ENCODE measurements around the gene FCGR3A. TPM values are rescaled to one million over a fixed set of nuclear protein-coding genes. Genes with fewer than 3 reads are reported as not detected.
"Not testable (repeated sequence)": the region's sequence is repeated elsewhere in the genome, so short reads cannot be mapped to it uniquely, and the experiment has no call there.

Gene FCGR3A
- total RNA-seq, 1 donor from 2014 or later: not detected

- intact Hi-C loops (cut with micrococcal nuclease): not testable (repeated sequence)
These were observed 8.2 kb upstream of the FCGR3A start for GRCh38 chr1:161557506-161558450.

- intact Hi-C loops (cut with micrococcal nuclease): not testable (repeated sequence)
These were observed 7.4 kb upstream of the FCGR3A start for GRCh38 chr1:161556990-161557389.

GRCh38 chr1:161556143-161556542 lies 6.5 kb upstream of the FCGR3A start:
- intact Hi-C loops (cut with micrococcal nuclease): not testable (repeated sequence)

GRCh38 chr1:161554815-161555417 lies 5.3 kb upstream of the FCGR3A start:
- intact Hi-C loops (cut with micrococcal nuclease): not testable (repeated sequence)

GRCh38 chr1:161554340-161554739 lies 4.7 kb upstream of the FCGR3A start:
- intact Hi-C loops (cut with micrococcal nuclease): not testable (repeated sequence)

GRCh38 chr1:161553631-161554030 lies 4.0 kb upstream of the FCGR3A start:
- intact Hi-C loops (cut with micrococcal nuclease): not testable (repeated sequence)

GRCh38 chr1:161550942-161551341 lies 1.3 kb upstream of the FCGR3A start:
- intact Hi-C loops (cut with micrococcal nuclease): not testable (repeated sequence)

GRCh38 chr1:161548749-161549406 lies 740 bp downstream of the FCGR3A start:
- intact Hi-C loops (cut with micrococcal nuclease): loop anchor here (10.0 kb wide), 1 partner anchor 64 kb away; no protein-coding TSS in a partner anchor

GRCh38 chr1:161547995-161548741 lies 1.4 kb downstream of the FCGR3A start:
- intact Hi-C loops (cut with micrococcal nuclease): loop anchor here (10.0 kb wide), 1 partner anchor 63 kb away; no protein-coding TSS in a partner anchor

GRCh38 chr1:161545005-161545731 lies 4.5 kb downstream of the FCGR3A start:
- intact Hi-C loops (cut with micrococcal nuclease): loop anchor here (10.0 kb wide), 1 partner anchor 60 kb away; no protein-coding TSS in a partner anchor

GRCh38 chr1:161543125-161543524 lies 6.5 kb downstream of the FCGR3A start:
- intact Hi-C loops (cut with micrococcal nuclease): loop anchor here (5.0 to 10.0 kb wide), 3 partner anchors 58 to 184 kb away; no protein-coding TSS in a partner anchor

GRCh38 chr1:161542091-161542559 lies 7.5 kb downstream of the FCGR3A start:
- intact Hi-C loops (cut with micrococcal nuclease): loop anchor here (5.0 to 10.0 kb wide), 3 partner anchors 57 to 185 kb away; no protein-coding TSS in a partner anchor

- intact Hi-C loops (cut with micrococcal nuclease): loop anchor here (1.0 to 10.0 kb wide), 6 partner anchors 9 to 208 kb away; partner anchors contain the start of gene DUSP12
These were observed 9.1 kb downstream of the FCGR3A start for GRCh38 chr1:161540570-161540960.

- intact Hi-C loops (cut with micrococcal nuclease): loop anchor here (1.0 to 10.0 kb wide), 6 partner anchors 9 to 209 kb away; partner anchors contain the start of gene DUSP12
These were observed 9.7 kb downstream of the FCGR3A start for GRCh38 chr1:161539731-161540569.

- intact Hi-C loops (cut with micrococcal nuclease): not testable (repeated sequence)
These were observed 10.6 kb downstream of the FCGR3A start for GRCh38 chr1:161538925-161539479.

- intact Hi-C loops (cut with micrococcal nuclease): not testable (repeated sequence)
These were observed 12.4 kb downstream of the FCGR3A start for GRCh38 chr1:161537068-161537669.

GRCh38 chr1:161532644-161533567 lies 16.7 kb downstream of the FCGR3A start:
- intact Hi-C loops (cut with micrococcal nuclease): not testable (repeated sequence)

All from T-helper 2 cell treated with Interferon-gamma antibody and Interleukin-4, amounts not matched to agents 100 ng/mL and 5 ng/mL, for 36 hours (primary cell).